Measurements from ENCODE around the gene ABHD11.
A peak's percentile ranks its signal among the peaks of the same experiment; 100 is the strongest.

ABHD11 gene

DNA sequence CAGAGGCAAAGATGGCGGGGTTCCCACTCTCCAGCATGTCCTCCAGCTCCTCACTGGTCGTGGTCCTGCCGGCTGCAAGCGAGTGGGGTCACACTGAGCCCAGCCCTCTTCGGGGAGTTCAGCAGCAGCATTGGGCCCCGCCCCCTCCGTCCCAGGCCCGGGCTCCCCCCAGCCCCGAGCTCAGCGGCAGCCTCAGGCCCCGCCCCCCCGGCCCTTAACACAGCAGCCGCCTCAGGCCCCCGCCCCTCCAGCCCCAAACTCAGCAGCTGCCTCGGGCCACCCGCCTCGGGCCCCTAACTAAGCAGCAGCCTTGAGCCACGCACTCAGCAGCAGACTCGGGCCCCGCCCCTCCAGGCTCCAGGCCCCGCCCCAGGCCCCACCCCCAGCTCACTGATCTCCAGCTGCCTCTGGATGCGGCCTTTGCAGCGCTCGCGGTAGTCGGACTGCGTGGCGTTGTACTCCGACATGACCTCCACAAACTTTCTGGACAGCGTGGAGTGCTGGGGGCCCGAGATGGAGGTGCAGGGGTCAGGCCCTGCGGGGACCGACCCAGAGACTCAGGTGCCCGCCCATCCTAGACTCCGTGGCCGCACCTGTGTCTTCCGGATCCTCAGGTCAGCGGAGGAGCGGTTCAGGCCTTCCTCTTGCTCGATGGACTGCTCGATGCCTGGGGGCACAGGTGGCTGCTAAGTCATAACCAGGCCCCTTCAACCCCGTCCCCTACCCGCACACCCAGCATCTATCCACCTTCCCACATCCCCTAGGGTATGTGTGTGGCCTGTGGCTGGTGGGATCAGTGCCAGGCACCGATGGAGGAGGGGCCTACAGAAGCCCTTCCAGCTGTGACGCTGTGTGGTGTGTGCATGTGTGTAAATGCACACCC is 34.6 kb downstream of the ABHD11 start:
- H3K27ac ChIP-seq = peak overlapping the region; percentile 57
- DNase-seq (ENCODE audit: low read depth, low spot score) = no peak

DNA sequence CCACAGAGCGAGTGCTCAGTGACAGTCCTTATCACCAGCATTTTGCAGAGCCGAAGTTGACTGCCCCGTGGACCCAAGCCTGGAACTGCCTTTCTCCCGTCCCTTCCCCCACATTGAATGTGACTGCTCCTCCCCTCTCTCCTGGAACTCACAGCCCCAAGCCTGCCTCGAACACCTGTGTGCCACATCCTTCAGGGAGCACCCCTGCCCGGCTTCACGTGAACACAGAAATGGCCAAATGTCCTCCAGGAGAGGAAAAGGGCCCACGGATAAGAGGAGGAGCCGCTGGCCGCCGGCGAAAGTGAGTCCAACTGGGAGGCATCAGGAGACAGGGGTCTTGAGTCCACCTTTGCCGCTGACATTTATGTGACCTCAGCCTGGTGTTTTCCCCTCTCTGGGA is 35.4 kb downstream of the ABHD11 start:
- no peak for DNase-seq (ENCODE audit: low read depth, low spot score)
- no peak overlapping the region for H3K27ac ChIP-seq

DNA sequence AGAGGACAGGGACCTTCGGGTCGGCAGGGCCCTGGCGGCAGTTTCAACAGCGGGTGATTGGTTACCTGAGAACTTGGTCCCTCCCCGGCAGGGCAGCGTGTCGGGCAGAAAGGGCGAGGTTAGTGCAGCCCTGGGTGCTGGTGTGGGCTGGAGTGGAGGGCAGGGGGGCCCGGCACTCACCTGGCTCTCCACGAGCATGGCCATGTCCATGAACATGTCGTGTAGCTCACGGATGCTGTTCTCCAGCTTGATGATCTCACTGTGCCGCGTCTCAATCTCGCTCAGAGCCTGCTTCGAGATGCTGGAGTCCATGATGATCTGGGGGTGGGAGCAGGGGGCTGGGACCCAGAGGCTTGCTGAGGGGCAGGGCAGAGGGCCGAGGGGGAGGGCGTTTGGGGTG is 35.9 kb downstream of the ABHD11 start:
- DNase-seq (ENCODE audit: low read depth, low spot score) = no peak
- no peak overlapping the region for H3K27ac ChIP-seq

DNA sequence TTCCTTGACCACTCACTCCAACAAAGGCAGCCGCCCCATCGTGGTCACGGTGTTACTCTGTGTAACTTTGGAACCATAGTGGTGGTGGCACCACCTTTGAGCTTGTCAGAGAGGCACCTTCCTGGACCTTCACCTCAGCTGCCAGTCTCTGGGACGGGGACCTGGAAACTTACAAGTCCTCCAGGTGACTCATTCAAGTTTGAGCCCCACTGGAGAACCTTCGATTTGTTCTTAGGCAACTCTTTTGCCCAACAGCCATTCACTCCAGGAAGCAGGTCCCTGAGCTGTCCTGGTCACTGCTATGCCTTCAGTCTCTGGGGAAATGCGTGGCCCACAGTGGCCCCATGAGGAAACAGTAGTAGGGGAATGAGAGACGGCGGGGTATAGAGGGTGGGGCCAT is 36.4 kb downstream of the ABHD11 start:
- H3K27ac ChIP-seq = no peak overlapping the region
- no peak for DNase-seq (ENCODE audit: low read depth, low spot score)

DNA sequence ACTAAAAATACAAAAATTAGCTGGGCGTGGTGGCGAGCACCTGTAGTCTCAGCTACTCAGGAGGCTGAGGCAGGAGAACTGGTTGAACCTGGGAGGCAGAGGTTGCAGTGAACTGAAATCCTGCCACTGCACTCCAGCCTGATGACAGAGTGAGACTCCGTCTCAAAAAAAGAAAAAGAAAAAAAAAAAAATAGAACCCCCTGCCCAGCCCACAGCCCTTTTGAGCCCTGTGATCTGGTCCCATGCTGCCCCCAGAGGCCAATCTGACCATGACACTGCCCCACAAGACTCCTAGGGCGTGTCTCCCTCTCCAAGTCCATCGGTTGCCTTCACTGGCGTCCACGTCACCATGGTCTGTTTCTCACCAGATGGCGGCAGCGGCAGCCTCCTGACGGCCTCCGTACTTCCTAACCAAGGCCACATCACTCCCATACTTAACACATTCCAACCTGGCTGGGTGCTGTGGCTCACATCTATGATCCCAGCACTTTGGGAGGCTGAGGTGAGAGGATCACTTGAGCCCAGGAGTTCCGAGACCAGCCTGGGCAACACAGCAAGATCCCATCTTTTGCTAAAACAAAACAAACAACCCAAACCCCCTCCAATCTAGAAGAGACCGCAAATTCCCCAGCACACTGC is 37.1 kb downstream of the ABHD11 start:
- DNase-seq (ENCODE audit: low read depth, low spot score) = no peak
- no peak overlapping the region for H3K27ac ChIP-seq

DNA sequence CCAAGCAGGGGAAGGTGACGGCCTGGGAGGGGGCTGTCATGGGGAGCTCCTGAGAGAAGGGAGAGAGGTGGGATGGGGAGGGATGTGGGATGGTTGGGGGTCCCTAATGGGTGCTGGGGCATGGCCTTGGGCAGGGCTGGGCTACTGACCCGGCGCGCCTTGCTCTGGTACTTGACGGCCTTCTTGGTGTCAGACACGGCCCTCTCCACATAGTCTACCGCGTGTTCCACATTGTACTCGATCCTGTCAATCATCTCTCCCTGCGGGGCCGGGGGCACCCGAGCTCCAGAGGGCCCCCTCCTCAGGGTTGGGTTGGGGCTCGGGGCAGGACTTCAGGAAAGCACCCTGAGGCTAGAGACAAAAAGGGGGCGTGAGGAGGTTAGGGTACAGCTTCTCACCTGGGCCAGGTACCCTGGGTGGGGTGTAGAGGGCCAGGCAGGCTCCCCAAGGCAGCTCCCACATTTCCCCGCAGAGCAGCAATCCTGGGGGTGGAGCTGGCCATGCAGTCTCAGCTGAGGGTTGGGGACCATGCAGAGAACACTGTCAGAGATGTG is 37.9 kb downstream of the ABHD11 start:
- no peak overlapping the region for H3K27ac ChIP-seq
- DNase-seq (ENCODE audit: low read depth, low spot score) = no peak

DNA sequence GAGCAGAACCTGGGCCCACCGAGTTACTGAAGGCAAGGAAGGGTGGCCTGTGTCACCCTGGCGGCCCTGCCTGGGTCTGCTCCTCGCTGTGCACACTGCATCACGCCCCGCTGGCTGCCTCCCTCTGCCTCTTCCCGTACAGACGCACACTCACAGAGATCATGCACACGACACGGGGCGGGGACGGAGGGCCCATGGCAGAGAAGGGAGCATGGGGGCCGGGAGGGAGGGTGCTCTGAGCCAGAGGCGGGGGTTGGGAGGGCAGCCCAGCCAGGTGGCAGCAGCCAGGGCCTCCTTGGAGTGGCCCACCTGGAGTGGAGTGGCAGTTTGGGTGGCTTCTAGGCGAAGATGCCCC is 38.6 kb downstream of the ABHD11 start:
- no peak overlapping the region for H3K27ac ChIP-seq
- no peak for DNase-seq (ENCODE audit: low read depth, low spot score)

DNA sequence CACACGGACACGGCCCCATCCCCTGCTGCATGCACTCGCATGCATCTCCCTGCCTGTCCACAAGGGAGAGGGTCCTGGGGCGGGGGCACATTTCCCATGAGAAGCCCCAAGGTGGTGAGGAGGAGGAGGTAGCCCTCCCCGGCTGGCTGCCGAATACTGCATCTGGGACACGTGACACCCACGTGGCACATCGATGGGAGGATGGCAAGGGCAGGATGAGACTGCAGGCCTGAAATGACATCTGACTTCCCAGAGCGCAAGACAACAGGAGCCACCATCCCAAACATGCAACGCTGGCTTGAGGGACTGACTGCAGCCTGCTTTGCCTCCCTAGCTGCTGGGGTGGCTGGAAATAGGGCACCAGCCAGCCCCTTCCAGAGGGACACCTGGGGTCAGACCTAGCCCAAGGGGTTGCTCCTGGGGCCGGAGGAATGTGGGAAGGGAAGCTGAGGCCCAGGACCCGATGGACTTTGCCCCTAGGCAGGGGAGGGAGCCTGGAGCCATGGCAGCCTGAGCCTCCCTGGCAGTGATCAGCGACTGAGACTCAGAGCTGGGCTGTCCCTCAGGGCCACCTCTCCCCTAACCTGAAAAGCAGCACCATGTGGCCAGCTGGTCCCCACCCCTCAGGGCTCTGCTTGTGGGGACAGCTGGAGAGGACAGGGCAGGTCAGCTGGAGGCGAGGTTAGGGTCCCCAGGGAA is 39.1 kb downstream of the ABHD11 start:
- H3K27ac ChIP-seq = no peak overlapping the region
- no peak for DNase-seq (ENCODE audit: low read depth, low spot score)

DNA sequence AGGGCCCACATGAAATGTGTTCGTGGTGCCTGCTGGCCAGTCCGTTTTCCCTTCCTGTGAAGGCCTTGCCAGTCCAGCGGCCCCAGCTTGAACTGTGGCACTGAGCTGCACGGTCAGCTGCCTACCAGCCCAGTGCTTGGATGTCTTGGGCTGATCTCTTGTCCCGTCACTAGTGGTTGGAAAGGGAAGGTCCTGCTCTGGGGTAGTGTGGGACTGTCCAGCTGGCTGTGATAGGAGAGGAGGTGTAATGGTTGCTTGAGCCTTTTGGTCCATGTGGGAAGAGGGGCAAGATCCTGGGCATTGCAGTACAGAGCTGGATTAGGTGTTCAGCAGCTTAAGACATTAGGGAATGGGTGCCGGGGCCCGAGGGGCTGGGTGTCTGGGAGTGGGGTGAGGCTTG is 40.2 kb downstream of the ABHD11 start:
- no peak overlapping the region for H3K27ac ChIP-seq
- no peak for DNase-seq (ENCODE audit: low read depth, low spot score)

DNA sequence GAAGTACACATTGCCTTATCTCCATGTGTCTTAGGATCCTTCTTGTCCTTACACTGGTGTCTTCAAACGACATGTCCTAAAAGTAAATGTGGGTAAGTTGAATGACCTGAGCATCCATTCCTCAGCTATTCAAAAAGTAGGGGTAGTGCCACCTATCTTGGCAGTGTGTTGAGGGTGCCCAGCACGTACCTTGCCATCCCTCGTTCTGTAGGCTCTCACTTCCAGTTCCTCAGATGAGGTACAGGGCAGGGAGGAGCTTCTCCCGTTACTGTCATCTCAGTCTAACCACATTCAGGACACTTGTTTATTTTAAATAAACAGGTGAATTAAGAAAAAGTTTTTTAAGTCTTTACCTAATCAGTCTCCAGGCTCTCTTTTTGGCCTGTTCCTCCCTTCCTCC is 42.2 kb downstream of the ABHD11 start:
- H3K27ac ChIP-seq = no peak overlapping the region
- DNase-seq (ENCODE audit: low read depth, low spot score) = no peak

DNA sequence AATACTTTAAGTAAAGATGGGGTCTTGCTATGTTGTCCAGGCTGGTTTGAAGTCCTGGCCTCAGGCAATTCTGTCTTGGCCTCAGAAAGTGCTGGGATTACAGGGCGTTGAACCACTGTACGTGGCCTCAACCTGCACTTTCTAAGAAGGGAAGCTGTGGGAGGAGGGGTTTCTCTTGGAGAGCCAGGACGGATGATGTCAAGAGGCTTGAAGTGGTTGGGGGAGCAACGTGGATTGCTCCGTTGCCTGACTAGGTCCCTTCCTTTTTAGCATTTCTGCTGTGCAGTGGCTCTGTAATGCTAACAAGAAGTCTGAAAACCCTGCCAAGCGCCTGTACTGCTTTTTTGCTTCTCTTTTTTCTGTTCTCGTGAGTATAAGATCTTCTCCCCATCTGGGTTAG is 48.0 kb downstream of the ABHD11 start:
- no peak for DNase-seq (ENCODE audit: low read depth, low spot score)
- H3K27ac ChIP-seq = no peak overlapping the region

DNA sequence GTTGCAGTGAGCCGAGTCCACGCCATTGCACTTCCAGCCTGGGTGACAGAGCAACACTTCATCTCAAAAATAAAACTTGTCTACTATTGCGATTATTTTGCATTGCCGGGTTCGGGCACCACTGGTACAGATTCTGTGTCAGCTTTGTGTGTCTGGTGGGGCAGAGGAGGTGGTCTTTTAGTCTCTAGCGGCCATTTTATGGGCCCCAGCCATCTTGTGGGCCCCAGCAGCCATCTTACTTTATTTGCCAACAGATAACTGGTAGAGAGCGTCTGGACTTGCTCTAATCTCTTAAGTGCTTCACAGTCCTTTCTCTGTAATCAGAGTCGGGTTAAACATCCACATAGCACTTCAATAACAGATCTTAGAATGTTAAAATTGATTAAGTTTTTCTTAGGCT is 50.3 kb downstream of the ABHD11 start:
- H3K27ac ChIP-seq = no peak overlapping the region
- DNase-seq (ENCODE audit: low read depth, low spot score) = no peak
